Measurements from ENCODE around the gene CNTNAP2.

The CNTNAP2 gene

DNA sequence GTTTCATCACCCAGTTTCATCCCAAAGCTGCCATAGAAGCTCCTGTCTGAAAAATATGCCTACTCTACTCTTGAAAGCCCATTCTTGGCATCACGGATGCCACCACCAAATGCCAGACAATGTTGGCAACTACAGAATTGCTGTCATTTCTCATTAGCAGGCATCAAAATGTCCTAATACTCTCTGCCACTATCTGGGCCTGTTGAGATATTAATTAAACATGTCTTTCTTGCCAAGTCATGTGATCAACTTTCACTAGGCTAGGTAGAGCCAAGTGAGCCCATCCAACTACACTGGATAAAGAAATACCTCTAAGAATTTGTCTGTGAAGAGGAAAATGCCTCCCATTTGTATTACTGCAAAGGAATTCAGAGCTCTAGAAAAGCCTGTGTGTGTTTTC, 1380.6 kb downstream of the CNTNAP2 start:
- Mint-ChIP-seq H3K36me3 (no peaks in the 10 kb centered on the region), H3K4me3 (no peak overlapping the region), H3K9me3 (ENCODE audit: low read depth) (no peaks in the 10 kb centered on the region), H3K27ac (no peak overlapping the region), H3K4me1 (ENCODE audit: low read depth) (no peaks in the 10 kb centered on the region), H3K27me3 (no peaks in the 10 kb centered on the region)

DNA sequence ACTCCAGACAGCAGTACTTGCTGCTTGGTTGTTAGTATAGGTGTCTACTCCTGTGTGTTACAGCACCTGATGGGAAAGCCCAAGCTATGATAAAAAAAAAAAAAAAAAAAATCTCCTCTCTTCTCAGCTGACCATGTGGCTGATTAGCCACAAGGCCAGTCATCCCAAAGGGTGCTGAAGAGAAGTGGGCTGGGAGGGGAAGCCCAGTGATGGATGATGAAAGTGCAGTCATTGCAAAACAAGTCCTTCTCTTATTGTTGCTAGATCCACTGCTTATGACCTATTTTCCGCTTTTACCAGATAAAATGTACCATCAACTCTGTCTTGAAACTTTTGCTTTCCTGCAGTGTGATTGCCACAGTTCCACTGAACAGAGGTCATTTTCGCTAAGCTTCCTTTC, 1381.5 kb downstream of the CNTNAP2 start:
- Mint-ChIP-seq H3K27me3 (no peaks in the 10 kb centered on the region), H3K36me3 (no peaks in the 10 kb centered on the region), H3K4me3 (no peak overlapping the region), H3K4me1 (ENCODE audit: low read depth) (no peaks in the 10 kb centered on the region), H3K27ac (no peak overlapping the region), H3K9me3 (ENCODE audit: low read depth) (no peaks in the 10 kb centered on the region)

DNA sequence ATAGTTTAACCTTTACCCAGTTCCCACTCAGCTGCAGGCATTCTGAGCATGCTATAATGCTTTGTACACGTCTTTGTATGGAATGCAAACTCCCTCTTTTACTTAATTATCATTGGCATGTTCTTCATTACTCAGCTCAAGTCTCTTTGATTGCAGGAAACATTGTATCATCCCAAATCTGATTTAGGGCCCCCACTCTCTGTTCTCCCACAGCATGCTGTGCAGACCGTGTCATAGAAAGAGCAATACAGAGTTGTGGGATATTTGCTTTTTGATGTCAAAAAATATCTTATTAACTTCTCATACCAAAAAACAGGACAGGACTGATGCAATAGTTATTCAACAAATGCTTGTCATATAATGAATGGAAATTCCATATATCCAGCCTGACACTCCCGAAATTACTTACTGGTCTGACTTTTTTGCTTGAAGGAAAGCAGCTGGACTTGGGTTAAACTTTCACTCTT, 1392.5 kb downstream of the CNTNAP2 start:
- no peak overlapping the region for H3K27ac Mint-ChIP-seq
- H3K27me3 Mint-ChIP-seq = no peaks in the 10 kb centered on the region
- no peaks in the 10 kb centered on the region for H3K4me1 Mint-ChIP-seq (ENCODE audit: low read depth)
- no peak overlapping the region for H3K4me3 Mint-ChIP-seq
- no peaks in the 10 kb centered on the region for H3K36me3 Mint-ChIP-seq
- peaks cover 4% of the 10 kb centered on the region for H3K9me3 Mint-ChIP-seq (ENCODE audit: low read depth)

DNA sequence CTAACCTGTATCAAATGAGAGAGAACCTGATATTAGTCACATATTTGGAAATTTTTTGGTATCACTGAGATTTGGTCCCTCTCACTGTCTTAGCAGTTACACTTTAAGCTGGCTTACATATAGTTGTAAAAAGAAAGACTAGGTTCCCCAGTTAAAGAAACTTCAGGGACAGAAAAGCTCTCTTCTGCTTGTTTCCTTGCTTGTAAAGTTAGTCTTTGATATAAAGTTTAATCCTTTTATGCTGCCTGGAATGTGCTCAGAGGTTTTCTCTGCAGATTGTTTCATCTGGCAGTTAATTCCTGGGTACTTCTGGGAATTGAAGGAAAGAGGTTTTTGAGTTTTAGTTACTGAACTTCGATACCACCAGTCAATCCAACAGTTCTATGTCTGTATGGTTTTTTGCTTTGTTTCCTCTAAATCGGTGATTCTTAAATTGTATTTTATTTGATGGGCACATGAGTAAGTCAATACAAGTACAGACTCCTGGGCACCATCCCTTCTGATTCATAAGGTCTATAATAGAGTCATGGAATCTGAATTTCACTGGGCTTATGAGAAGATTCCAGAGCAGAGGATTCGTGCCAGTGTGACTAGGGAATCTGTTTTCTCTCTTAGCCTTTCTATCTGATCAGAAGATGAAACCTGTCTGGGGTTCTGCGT, 1393.1 kb downstream of the CNTNAP2 start:
- no peaks in the 10 kb centered on the region for H3K27me3 Mint-ChIP-seq
- H3K27ac Mint-ChIP-seq = no peak overlapping the region
- H3K9me3 Mint-ChIP-seq (ENCODE audit: low read depth) = peaks cover 4% of the 10 kb centered on the region
- no peak overlapping the region for H3K4me3 Mint-ChIP-seq
- H3K36me3 Mint-ChIP-seq = no peaks in the 10 kb centered on the region
- no peaks in the 10 kb centered on the region for H3K4me1 Mint-ChIP-seq (ENCODE audit: low read depth)

DNA sequence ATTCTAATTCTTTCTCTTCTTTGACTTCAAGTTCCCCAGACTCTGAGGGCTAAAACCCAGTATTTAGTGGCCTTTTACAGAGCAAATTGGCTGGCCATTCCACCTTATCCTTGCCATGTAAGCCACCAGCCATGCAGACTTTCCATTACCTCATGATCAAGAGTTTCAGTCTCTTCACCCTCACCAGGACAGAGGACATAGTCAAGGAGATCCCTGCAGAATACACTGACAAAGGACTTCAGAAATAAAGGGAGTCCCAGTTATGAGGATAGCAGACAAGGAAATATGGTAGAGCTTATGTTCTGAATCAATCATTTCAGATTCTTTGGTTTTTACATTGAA, 1393.6 kb downstream of the CNTNAP2 start:
- no peaks in the 10 kb centered on the region for H3K36me3 Mint-ChIP-seq
- H3K4me1 Mint-ChIP-seq (ENCODE audit: low read depth) = no peaks in the 10 kb centered on the region
- no peaks in the 10 kb centered on the region for H3K27me3 Mint-ChIP-seq
- no peak overlapping the region for H3K4me3 Mint-ChIP-seq
- no peak overlapping the region for H3K27ac Mint-ChIP-seq
- peaks cover 4% of the 10 kb centered on the region for H3K9me3 Mint-ChIP-seq (ENCODE audit: low read depth)

DNA sequence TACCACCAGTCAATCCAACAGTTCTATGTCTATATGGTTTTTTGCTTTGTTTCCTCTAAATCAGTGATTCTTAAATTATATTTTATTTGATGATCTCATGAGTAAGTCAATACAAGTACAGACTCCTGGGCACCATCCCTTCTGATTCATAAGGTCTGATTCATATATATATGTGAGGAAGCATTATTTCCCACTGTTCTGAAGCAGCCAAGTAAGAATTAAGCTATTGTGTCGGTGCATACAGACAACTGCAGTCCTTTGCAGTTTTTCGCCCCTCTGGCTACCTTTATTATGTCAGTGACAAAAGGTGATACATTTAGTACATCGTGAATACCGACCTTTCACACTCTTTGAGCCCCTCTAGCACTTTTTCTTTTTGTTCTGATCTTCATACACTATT, 1394.3 kb downstream of the CNTNAP2 start:
- Mint-ChIP-seq H3K4me1 (ENCODE audit: low read depth) (no peaks in the 10 kb centered on the region), H3K27ac (no peak overlapping the region), H3K27me3 (no peaks in the 10 kb centered on the region), H3K36me3 (no peaks in the 10 kb centered on the region), H3K4me3 (no peak overlapping the region), H3K9me3 (ENCODE audit: low read depth) (peaks cover 4% of the 10 kb centered on the region)

DNA sequence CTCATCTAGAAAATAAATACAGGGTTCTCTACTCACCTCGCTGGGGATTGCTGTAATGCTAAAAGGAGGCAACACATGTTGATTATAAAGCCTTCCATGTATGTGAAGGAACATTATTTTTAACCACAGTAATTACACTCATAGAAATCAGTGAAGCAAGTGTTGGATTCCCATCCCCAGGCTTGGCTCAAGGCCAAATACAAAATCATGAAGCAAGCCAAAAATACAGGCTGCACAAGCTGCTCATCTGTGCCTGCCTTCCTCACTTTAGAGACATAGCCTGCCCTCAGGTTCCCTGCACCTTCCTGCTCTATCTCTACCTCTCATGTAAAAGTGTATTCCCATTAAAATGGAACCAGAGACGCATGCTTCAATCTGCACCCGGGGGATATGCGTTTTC, 1396.8 kb downstream of the CNTNAP2 start:
- H3K27ac Mint-ChIP-seq = no peak overlapping the region
- no peaks in the 10 kb centered on the region for H3K4me1 Mint-ChIP-seq (ENCODE audit: low read depth)
- H3K4me3 Mint-ChIP-seq = no peak overlapping the region
- no peaks in the 10 kb centered on the region for H3K36me3 Mint-ChIP-seq
- peaks cover 4% of the 10 kb centered on the region for H3K9me3 Mint-ChIP-seq (ENCODE audit: low read depth)
- no peaks in the 10 kb centered on the region for H3K27me3 Mint-ChIP-seq

DNA sequence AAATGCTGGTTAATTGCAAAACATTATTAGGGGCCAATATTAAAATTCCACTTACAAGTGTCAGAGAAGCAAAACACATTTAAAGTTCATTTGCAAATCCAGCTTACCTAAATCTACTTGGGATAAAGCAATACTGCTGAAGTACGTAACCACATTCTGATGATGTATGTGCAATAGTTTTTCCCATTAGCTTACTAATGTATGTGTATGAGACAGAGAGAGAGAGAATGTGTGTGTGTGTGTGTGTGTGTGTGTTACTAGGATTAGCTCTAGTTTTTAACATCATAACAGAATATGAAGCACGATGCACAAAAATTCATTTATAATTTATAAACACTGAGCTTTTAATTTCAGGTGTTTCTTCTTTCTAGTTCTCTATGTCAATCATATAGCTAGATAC, 1399.8 kb downstream of the CNTNAP2 start:
- H3K27me3 Mint-ChIP-seq = no peaks in the 10 kb centered on the region
- H3K4me3 Mint-ChIP-seq = no peak overlapping the region
- no peaks in the 10 kb centered on the region for H3K4me1 Mint-ChIP-seq (ENCODE audit: low read depth)
- H3K36me3 Mint-ChIP-seq = no peaks in the 10 kb centered on the region
- peaks cover 4% of the 10 kb centered on the region for H3K9me3 Mint-ChIP-seq (ENCODE audit: low read depth)
- H3K27ac Mint-ChIP-seq = no peak overlapping the region

DNA sequence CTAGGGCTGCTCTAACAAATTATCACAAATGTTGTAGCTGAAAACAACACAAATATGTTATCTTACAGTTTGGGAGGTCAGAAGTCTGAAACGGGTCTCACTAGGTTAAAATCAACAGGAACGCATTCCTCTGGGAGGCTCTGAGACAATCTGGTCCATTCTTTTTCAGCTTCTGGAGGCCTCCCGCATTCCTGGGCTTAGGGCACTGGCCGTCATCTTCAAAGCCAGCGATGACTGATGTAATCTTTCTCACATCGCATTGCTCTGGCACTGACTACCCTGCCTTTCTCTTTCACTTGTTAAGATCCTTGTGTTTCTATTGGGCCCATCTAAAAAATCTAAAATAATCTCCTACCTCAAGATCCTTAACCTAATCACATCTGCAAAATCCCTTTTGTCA, 1402.5 kb downstream of the CNTNAP2 start:
- Mint-ChIP-seq H3K4me3 (no peak overlapping the region), H3K9me3 (ENCODE audit: low read depth) (no peaks in the 10 kb centered on the region), H3K27me3 (no peaks in the 10 kb centered on the region), H3K36me3 (no peaks in the 10 kb centered on the region), H3K4me1 (ENCODE audit: low read depth) (no peaks in the 10 kb centered on the region), H3K27ac (no peak overlapping the region)

DNA sequence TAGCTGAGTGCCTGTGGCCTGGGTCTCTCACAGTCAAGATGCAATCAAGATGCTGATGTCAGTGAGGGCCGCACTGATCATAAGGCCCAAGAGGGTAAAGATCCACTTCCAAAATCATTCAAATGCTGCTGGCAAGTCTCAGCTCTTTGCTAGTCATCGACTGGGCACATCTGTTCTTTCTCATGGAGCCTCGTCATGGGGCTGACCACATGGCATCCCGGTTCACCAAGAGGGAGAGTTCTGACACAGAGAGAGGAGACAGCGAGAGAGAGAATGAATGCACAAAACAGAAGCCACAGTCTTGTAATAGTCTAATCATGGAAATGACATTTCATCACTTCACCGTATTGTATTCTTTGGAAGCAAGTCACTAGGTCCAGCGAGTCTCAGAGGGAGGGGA, 1406.5 kb downstream of the CNTNAP2 start:
- no peaks in the 10 kb centered on the region for H3K27me3 Mint-ChIP-seq
- H3K36me3 Mint-ChIP-seq = no peaks in the 10 kb centered on the region
- H3K4me3 Mint-ChIP-seq = no peak overlapping the region
- H3K9me3 Mint-ChIP-seq (ENCODE audit: low read depth) = peaks cover 4% of the 10 kb centered on the region
- H3K27ac Mint-ChIP-seq = no peak overlapping the region
- H3K4me1 Mint-ChIP-seq (ENCODE audit: low read depth) = no peaks in the 10 kb centered on the region

DNA sequence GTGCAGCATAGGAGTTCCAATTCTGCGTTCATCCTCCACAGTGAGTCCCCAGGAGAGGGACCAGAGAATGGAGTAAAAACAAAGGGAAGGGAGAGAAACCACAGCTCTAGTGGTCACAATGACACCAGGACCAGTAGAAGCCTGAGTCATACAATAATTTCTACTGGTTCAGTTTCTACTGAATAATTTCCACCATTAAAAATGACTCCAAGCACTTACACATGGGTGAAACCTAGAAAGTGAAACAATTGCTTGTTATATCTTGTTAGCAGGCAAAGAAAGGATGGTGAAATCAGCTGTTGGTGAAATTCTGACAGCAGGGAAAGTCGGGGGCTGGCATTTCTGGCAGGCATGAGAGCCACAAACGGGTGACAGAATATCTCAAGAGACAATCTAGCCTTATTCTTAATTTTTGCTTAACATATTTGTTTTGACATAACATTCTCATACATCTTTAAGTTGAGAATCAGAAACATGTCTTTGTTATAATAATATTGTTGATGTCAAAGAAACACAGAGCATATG, 1408.2 kb downstream of the CNTNAP2 start:
- Mint-ChIP-seq H3K4me1 (ENCODE audit: low read depth) (no peaks in the 10 kb centered on the region), H3K27me3 (no peaks in the 10 kb centered on the region), H3K4me3 (no peak overlapping the region), H3K27ac (no peak overlapping the region), H3K9me3 (ENCODE audit: low read depth) (peaks cover 4% of the 10 kb centered on the region), H3K36me3 (no peaks in the 10 kb centered on the region)

DNA sequence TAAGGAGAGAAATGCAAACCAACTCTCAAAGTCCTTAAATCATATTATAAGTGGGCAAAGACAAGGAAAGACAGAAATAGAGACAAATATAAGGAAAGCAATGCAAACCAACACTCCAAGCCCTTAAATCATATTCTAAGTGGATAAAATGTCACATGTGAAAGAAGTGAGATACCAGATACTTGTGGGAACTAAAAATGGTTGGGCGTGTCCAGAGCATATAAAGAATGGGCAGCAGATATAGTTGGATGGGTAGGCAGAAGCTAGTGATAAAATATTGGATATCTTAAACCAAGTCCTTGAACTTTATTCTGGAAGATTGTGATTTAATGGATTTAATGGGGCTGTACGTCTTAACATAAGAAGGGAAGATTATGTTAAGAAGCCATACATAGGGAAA, 1408.7 kb downstream of the CNTNAP2 start:
- Mint-ChIP-seq H3K36me3 (no peaks in the 10 kb centered on the region), H3K4me1 (ENCODE audit: low read depth) (no peaks in the 10 kb centered on the region), H3K4me3 (no peak overlapping the region), H3K27me3 (no peaks in the 10 kb centered on the region), H3K27ac (no peak overlapping the region), H3K9me3 (ENCODE audit: low read depth) (peaks cover 4% of the 10 kb centered on the region)

DNA sequence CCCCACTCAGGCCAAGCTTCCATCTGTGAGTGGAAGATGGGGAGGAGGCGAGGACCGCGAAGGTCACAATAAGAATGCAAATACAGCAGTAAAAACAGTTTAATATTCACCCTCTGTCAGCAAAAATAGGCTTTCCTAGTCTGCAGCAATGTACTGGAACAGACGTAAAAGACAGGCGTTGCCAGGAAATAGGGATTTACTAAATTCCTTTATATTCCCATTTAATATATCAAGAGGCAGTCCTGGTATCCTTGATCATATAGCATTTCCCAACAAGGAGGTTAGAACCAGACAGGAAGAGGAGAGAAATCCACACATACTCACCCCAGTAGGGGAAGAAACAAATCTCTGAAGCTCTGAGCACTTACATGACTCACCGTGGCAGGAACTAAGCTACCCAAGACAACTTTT, 1419.1 kb downstream of the CNTNAP2 start:
- H3K27ac Mint-ChIP-seq = no peak overlapping the region
- no peaks in the 10 kb centered on the region for H3K36me3 Mint-ChIP-seq
- no peaks in the 10 kb centered on the region for H3K27me3 Mint-ChIP-seq
- H3K9me3 Mint-ChIP-seq (ENCODE audit: low read depth) = peaks cover 8% of the 10 kb centered on the region
- H3K4me3 Mint-ChIP-seq = no peak overlapping the region
- no peaks in the 10 kb centered on the region for H3K4me1 Mint-ChIP-seq (ENCODE audit: low read depth)

DNA sequence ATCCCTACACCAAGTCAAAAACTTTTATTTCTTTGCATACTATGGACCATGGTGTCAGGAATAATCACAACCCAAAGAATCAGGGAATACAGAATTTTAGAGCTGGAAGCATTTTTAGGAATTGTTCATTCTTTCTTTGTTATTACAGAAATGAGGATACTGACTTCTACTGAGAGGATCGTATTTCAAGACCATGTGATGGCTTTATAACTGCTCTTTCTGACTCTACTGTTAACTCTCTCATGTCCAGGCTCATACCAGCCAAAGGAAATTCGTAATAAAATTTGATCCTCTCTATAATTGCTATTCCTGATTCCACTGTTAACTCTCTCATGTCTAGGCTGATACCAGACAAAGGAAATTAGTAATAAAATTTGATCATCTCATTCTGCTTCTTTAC, 1423.1 kb downstream of the CNTNAP2 start:
- H3K36me3 Mint-ChIP-seq = no peaks in the 10 kb centered on the region
- H3K9me3 Mint-ChIP-seq (ENCODE audit: low read depth) = peaks cover 12% of the 10 kb centered on the region
- no peak overlapping the region for H3K4me3 Mint-ChIP-seq
- no peak overlapping the region for H3K27ac Mint-ChIP-seq
- no peaks in the 10 kb centered on the region for H3K4me1 Mint-ChIP-seq (ENCODE audit: low read depth)
- H3K27me3 Mint-ChIP-seq = no peaks in the 10 kb centered on the region

DNA sequence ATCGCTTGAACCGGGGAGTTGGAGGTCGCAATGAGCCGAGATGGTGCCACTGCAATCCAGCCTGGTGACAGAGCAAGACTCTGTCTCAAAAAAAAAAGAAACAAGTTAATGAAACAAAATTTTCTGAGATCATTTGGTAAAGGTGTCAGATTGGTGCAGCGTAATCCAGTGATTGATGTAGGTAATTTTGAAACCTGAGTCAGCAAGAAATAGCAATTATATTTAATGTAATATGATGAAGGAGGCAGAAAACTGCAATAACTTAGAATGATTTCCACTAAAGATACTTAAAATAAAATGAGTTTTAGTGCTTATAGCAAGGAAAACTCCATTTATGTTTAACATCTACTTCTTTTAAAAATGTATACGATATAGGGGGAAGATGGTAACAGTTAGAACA, 1424.1 kb downstream of the CNTNAP2 start:
- no peaks in the 10 kb centered on the region for H3K4me1 Mint-ChIP-seq (ENCODE audit: low read depth)
- H3K27me3 Mint-ChIP-seq = no peaks in the 10 kb centered on the region
- no peaks in the 10 kb centered on the region for H3K36me3 Mint-ChIP-seq
- peaks cover 13% of the 10 kb centered on the region for H3K9me3 Mint-ChIP-seq (ENCODE audit: low read depth)
- H3K27ac Mint-ChIP-seq = no peak overlapping the region
- H3K4me3 Mint-ChIP-seq = no peak overlapping the region

DNA sequence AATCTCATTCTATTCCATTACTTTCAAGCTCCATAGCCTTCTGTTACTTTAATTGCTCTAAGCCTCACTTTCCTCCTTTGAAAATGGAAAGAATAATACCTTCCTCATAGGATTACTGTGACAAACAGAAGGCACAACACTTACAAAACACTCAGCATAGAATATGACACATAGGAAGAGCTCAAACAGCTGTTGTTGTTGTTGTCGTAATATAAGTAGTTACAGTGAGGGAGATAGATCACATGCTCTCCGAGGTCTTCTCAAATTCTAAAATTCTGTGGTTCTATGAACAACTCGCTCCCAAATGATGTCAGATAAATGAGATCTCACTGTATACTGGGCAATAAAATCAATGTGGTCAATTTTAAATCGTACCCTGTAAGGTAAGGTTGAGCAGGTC, 1424.7 kb downstream of the CNTNAP2 start:
- peaks cover 17% of the 10 kb centered on the region for H3K9me3 Mint-ChIP-seq (ENCODE audit: low read depth)
- H3K27me3 Mint-ChIP-seq = no peaks in the 10 kb centered on the region
- no peaks in the 10 kb centered on the region for H3K36me3 Mint-ChIP-seq
- no peaks in the 10 kb centered on the region for H3K4me1 Mint-ChIP-seq (ENCODE audit: low read depth)
- no peak overlapping the region for H3K27ac Mint-ChIP-seq
- H3K4me3 Mint-ChIP-seq = no peak overlapping the region

All from activated naive CD8-positive, alpha-beta T cell (primary cell).